ENCODE data around the gene TMCC1.

DNA sequence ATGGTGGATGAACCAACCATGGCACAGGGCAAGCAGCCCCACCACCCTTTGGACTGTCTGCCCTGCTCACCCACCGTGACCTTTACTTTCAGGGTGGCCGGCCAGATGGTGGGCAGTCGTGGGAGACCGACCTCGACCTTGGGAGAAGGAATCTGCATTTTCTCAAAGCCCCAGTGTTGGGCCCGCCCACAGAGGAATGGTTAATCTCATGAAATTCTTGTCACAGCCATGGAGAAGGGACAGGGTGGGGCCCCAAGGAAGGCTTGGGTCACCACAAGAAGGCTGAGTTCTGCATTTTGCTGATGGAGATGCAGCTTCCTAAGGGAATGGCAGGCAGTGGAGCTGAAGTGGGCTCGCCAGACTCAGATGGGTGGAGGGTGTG is 290.0 kb downstream of the TMCC1 start:
- TF ChIP-seq, protein P1, sequence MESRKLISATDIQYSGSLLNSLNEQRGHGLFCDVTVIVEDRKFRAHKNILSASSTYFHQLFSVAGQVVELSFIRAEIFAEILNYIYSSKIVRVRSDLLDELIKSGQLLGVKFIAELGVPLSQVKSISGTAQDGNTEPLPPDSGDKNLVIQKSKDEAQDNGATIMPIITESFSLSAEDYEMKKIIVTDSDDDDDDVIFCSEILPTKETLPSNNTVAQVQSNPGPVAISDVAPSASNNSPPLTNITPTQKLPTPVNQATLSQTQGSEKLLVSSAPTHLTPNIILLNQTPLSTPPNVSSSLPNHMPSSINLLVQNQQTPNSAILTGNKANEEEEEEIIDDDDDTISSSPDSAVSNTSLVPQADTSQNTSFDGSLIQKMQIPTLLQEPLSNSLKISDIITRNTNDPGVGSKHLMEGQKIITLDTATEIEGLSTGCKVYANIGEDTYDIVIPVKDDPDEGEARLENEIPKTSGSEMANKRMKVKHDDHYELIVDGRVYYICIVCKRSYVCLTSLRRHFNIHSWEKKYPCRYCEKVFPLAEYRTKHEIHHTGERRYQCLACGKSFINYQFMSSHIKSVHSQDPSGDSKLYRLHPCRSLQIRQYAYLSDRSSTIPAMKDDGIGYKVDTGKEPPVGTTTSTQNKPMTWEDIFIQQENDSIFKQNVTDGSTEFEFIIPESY (IDR thresholded peaks at IDR 0.05; ENCODE audit: borderline replicate concordance, low read depth), result no peak
- TF ChIP-seq RFX5 (IDR thresholded peaks at IDR 0.05; ENCODE audit: low read length), result no peak
- TF ChIP-seq, protein P2, sequence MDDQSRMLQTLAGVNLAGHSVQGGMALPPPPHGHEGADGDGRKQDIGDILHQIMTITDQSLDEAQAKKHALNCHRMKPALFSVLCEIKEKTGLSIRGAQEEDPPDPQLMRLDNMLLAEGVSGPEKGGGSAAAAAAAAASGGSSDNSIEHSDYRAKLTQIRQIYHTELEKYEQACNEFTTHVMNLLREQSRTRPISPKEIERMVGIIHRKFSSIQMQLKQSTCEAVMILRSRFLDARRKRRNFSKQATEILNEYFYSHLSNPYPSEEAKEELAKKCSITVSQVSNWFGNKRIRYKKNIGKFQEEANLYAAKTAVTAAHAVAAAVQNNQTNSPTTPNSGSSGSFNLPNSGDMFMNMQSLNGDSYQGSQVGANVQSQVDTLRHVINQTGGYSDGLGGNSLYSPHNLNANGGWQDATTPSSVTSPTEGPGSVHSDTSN (IDR thresholded peaks at IDR 0.05), result no peak
- TF ChIP-seq, protein P3, sequence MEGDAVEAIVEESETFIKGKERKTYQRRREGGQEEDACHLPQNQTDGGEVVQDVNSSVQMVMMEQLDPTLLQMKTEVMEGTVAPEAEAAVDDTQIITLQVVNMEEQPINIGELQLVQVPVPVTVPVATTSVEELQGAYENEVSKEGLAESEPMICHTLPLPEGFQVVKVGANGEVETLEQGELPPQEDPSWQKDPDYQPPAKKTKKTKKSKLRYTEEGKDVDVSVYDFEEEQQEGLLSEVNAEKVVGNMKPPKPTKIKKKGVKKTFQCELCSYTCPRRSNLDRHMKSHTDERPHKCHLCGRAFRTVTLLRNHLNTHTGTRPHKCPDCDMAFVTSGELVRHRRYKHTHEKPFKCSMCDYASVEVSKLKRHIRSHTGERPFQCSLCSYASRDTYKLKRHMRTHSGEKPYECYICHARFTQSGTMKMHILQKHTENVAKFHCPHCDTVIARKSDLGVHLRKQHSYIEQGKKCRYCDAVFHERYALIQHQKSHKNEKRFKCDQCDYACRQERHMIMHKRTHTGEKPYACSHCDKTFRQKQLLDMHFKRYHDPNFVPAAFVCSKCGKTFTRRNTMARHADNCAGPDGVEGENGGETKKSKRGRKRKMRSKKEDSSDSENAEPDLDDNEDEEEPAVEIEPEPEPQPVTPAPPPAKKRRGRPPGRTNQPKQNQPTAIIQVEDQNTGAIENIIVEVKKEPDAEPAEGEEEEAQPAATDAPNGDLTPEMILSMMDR (IDR thresholded peaks at IDR 0.05), result no peak
- no peak for TF ChIP-seq MEF2A (IDR thresholded peaks at IDR 0.05; ENCODE audit: borderline replicate concordance, low read depth)
